Breast epithelium (tissue), 4 donors: ENCODE data around the gene GPR17. TPM values are rescaled to one million over a fixed set of nuclear protein-coding genes. Genes with fewer than 3 reads are reported as not detected.

Experiments used
- DNase-seq, 2 donors: peaks; one replicate each; pipeline ENCODE4 v3.0.0-alpha.2; 2019; ENCODE audit warnings: low spot score in 2 of 2
- H3K27ac ChIP-seq, 2 donors: fragments of 200-600 bp; sonication (generic) in 1 of 2; one replicate each; pipeline ENCODE4 v1.5.1; 2016 to 2019; ENCODE audit warnings: mild to moderate bottlenecking in 1 of 2
- H3K27me3 ChIP-seq, 2 donors: fragments of 200-600 bp; sonication (generic) in 1 of 2; one replicate each; pipeline versions ENCODE4 v1.5.1 to v1.6.0; 2017 to 2019; ENCODE audit warnings: control low read depth in 1 of 2, mild to moderate bottlenecking in 1 of 2
- H3K36me3 ChIP-seq: fragments of 200-600 bp; one replicate; pipeline ENCODE4 v1.5.1; 2019
- H3K4me1 ChIP-seq, 2 donors: fragments of 200-600 bp; sonication (generic); one replicate each; pipeline ENCODE4 v1.5.1; 2016 to 2019; ENCODE audit warnings: control low read depth in 1 of 2
- H3K4me3 ChIP-seq, 3 donors: fragments of 200-600 bp; sonication (generic); 1 replicate in 2 of 3; 2 replicates in 1 of 3; pipeline ENCODE4 v1.5.1; 2016 to 2019; ENCODE audit warnings: mild to moderate bottlenecking in 3 of 3, moderate library complexity in 2 of 3
- H3K9me3 ChIP-seq, 2 donors: fragments of 200-600 bp; sonication (generic) in 1 of 2; one replicate each; pipeline ENCODE4 v1.5.1; 2016 to 2019; ENCODE audit warnings: control low read depth in 1 of 2
- POLR2A ChIP-seq: fragments of 450-650 bp; IDR thresholded peaks from one replicate; pipeline ENCODE4 v1.6.1; 2016; ENCODE audit warnings: antibody characterized with exemption, mild to moderate bottlenecking, moderate library complexity
- POLR2AphosphoS5 ChIP-seq, 3 donors: sonication (generic); formaldehyde crosslinking; IDR thresholded peaks; one replicate each; pipeline ENCODE4 v1.6.1; 2017; ENCODE audit warnings: antibody characterized with exemption in 3 of 3
- intact Hi-C: fragments of 100-400 bp; cut with DNase I; formaldehyde crosslinking; loops from one replicate; pipeline ENCODE4 v1.15.1; 2023; ENCODE audit warnings: low total_unique reads
- total RNA-seq, 3 donors: library from RNA; depleted of rRNA; stranded (reverse); fragments of >200 nt; gene quantifications; one replicate each; pipeline ENCODE4 v1.1.0, GENCODE V29; 2016
- TF ChIP-seq, protein P1 (sequence below), 3 donors: fragments of 450-650 bp; IDR thresholded peaks; one replicate each; pipeline ENCODE4 v1.5.1; 2016 to 2017; ENCODE audit warnings: antibody characterized with exemption in 3 of 3, mild to moderate bottlenecking in 3 of 3, moderate library complexity in 3 of 3

GPR17 gene
- total RNA-seq, 3 donors from 2014 or later: not detected

DNA sequence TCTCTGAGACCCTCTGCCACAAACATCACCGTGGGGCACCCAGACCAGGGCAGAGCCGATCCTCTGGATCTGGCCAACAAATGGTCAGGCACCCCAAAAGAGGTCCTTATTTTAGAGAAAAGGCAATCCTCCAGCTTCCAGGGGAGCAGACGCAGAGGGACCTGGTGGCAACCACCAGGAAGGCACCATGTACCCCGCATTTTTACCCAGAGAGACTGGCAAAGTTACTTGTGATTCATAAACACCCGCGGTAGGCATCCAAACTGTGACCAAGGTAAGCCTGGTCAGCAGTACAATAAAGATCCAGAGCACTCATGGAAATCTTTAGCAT, 18.9 kb downstream of the GPR17 start:
- no peak for TF ChIP-seq POLR2AphosphoS5 (IDR thresholded peaks at IDR 0.05)
- no peak for TF ChIP-seq POLR2A
- TF ChIP-seq, protein P1, sequence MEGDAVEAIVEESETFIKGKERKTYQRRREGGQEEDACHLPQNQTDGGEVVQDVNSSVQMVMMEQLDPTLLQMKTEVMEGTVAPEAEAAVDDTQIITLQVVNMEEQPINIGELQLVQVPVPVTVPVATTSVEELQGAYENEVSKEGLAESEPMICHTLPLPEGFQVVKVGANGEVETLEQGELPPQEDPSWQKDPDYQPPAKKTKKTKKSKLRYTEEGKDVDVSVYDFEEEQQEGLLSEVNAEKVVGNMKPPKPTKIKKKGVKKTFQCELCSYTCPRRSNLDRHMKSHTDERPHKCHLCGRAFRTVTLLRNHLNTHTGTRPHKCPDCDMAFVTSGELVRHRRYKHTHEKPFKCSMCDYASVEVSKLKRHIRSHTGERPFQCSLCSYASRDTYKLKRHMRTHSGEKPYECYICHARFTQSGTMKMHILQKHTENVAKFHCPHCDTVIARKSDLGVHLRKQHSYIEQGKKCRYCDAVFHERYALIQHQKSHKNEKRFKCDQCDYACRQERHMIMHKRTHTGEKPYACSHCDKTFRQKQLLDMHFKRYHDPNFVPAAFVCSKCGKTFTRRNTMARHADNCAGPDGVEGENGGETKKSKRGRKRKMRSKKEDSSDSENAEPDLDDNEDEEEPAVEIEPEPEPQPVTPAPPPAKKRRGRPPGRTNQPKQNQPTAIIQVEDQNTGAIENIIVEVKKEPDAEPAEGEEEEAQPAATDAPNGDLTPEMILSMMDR (IDR thresholded peaks at IDR 0.05): no peak
- H3K9me3 ChIP-seq: peaks cover 0 to 2% of the 10 kb centered on the region in 2 donors
- no peak for DNase-seq
- peaks cover 0 to 6% of the 10 kb centered on the region in 2 donors for H3K4me1 ChIP-seq
- no peaks in the 10 kb centered on the region for H3K36me3 ChIP-seq
- intact Hi-C loops: no loop called here
- H3K27me3 ChIP-seq: no peaks in the 10 kb centered on the region
- peak overlapping the region; percentile 31 to 66 (median 32) for H3K4me3 ChIP-seq
- peak overlapping the region; percentile 40 to 73 for H3K27ac ChIP-seq

DNA sequence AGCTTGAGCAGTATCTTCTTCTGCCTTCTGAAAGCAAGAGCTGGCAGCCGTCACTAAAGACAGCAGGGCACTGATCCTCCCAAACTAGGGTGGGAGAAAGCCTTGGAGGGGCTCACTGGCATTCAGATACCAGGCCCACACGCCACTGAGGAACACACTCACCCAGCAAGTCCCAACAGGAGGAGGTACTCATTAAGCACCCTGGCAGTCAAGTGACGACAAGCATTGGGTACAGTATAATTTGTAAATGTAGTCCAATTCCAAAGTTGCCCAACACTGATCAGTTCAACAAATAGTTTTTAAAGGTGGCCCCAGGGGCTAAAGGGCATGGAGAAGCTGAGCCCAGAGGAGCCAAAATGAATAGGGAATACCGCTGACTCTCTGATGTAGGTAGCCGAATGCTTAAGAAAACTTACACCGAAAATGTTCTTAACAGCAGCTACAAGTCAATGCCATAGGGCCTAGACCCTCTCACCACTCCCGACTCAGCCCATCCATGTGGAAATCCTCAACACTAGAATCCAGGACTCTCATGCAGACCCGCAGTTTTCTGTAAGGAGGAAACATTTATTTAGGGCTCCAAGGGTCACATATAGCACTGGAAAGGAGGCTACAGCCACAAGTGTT, 19.4 kb downstream of the GPR17 start:
- H3K27ac ChIP-seq: peak overlapping the region in 1 of 2 donors; percentile 73
- intact Hi-C loops: no loop called here
- TF ChIP-seq POLR2AphosphoS5 (IDR thresholded peaks at IDR 0.05) (no peak), POLR2A (no peak)
- H3K36me3 ChIP-seq: no peaks in the 10 kb centered on the region
- DNase-seq: no peak
- no peaks in the 10 kb centered on the region for H3K27me3 ChIP-seq
- peaks cover 0 to 5% of the 10 kb centered on the region in 2 donors for H3K9me3 ChIP-seq
- H3K4me1 ChIP-seq: peaks cover 0 to 6% of the 10 kb centered on the region in 2 donors
- H3K4me3 ChIP-seq: no peak overlapping the region

DNA sequence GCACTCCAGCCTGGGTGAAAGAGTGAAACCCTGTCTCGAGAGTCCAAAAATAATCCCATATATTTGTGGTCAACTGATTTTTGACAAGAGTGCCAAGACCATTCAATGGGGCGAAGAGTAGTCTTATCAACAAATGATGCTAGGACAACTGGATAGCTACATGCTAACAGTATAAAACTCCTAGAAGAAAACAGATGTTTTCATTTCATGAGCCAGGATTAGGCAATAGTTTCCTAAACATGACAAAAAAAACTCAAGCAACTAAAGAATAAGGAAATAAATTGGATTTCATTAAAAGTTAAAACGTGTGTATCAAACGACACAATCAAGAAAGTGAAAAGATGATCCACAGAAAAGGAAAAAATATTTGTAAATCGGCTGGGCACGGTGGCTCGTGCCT, 23.1 kb downstream of the GPR17 start:
- H3K4me3 ChIP-seq: no peak overlapping the region
- peaks cover 0 to under 1% of the 10 kb centered on the region in 2 donors for H3K27me3 ChIP-seq
- H3K36me3 ChIP-seq: no peaks in the 10 kb centered on the region
- intact Hi-C loops: no loop called here
- H3K27ac ChIP-seq: no peak overlapping the region
- H3K9me3 ChIP-seq: peaks cover 0 to 5% of the 10 kb centered on the region in 2 donors
- TF ChIP-seq POLR2AphosphoS5 (IDR thresholded peaks at IDR 0.05) (no peak), POLR2A (no peak)
- TF ChIP-seq, protein P1 (IDR thresholded peaks at IDR 0.05): no peak
- H3K4me1 ChIP-seq: no peaks in the 10 kb centered on the region
- DNase-seq: no peak

DNA sequence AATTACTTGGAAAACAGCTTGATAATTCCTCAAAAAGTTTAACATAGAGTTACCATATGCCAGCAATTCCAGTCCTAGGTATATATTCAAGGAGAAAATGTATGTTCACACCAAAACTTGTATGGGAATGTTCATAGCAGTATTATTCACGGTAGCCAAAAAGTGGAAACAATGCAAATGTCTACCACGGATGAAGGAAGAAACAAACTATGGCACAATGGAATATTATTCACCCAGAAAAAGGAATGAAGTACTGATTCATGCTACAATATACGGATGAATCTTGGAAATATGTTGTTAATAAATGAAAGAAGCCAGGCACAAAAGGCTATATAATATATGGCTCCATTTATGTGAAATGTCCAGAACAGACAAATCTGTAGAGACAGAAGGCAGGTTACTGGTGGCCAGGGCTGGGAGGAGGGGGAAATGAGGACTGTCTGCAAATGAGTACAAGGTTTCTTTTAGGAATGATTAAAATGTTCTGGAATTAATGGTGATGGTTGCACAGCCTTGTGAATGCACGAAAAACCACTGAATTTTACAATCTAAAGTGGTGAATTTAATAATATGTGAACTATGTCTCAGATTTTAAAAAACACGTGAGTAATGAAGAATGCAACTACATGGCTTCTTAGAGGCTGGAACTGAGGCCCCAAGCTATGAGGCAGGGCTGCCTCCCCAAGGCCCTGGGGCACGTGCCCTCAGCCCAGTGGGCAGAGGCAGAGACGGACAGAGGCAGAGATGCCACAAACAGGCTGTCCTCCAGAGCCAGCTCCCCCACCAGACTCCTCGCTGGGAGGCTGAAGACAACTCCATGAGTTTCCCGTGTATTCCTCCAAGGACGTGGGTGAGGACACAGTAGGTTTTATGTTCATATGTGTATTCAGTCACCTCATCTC, 24.4 kb downstream of the GPR17 start:
- Histone ChIP-seq H3K4me3 (no peak overlapping the region), H3K36me3 (no peaks in the 10 kb centered on the region), H3K4me1 (no peaks in the 10 kb centered on the region), H3K27me3 (peaks cover 0 to 7% of the 10 kb centered on the region in 2 donors), H3K27ac (peak overlapping the region in 1 of 2 donors; percentile 3), H3K9me3 (peaks cover 0 to 5% of the 10 kb centered on the region in 2 donors)
- no peak for DNase-seq
- TF ChIP-seq POLR2A (no peak), POLR2AphosphoS5 (IDR thresholded peaks at IDR 0.05) (no peak)
- TF ChIP-seq, protein P1 (IDR thresholded peaks at IDR 0.05): no peak
- intact Hi-C loops: no loop called here

DNA sequence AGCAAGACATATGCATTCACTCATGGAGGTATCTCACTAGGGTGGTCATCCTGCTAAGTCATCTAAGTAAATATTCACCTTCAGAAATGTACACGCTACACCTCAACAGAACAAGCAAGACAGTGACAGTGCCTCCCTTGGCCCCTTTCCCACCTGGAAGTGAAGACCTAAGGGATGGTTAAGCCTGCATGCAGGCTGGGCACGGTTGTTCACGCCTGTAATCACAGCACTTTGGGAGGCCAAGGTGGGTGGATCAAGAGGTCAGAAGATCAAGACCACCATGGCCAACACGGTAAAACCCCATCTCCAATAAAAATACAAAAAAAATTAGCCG, 25.0 kb downstream of the GPR17 start:
- TF ChIP-seq, protein P1 (IDR thresholded peaks at IDR 0.05): no peak
- TF ChIP-seq POLR2AphosphoS5 (IDR thresholded peaks at IDR 0.05) (no peak), POLR2A (no peak)
- H3K4me1 ChIP-seq: no peaks in the 10 kb centered on the region

More for the DNA sequence above, 25.0 kb downstream of the GPR17 start:
- DNase-seq: no peak
- Histone ChIP-seq H3K36me3 (no peaks in the 10 kb centered on the region), H3K4me3 (no peak overlapping the region), H3K9me3 (peaks cover 0 to 5% of the 10 kb centered on the region in 2 donors), H3K27me3 (peaks cover 0 to 10% of the 10 kb centered on the region in 2 donors), H3K27ac (peak overlapping the region in 1 of 2 donors; percentile 3)
- intact Hi-C loops: no loop called here
